ENCODE measurements around the gene MLF2. TPM values are rescaled to one million over a fixed set of nuclear protein-coding genes. Genes with fewer than 3 reads are reported as not detected.
A peak's percentile ranks its signal among the peaks of the same experiment; 100 is the strongest.

MLF2 gene
- 314 and 332 TPM in 2 replicates for total RNA-seq (2014; rRNA removed; shearing (Covaris generic))

GRCh38 chr12:6752921-6753771 lies at the start of gene MLF2:
Gene MLF2, minus strand, starts transcription at chr12:6753141. Its CDS starts 807 bp downstream, at chr12:6752334.
- peak; percentile 99 for DNase-seq (ENCODE audit: low spot score)

GRCh38 chr12:6799147-6799546 lies 46.2 kb upstream of the MLF2 start:
- DNase-seq (ENCODE audit: low spot score) = no peak

- DNase-seq (ENCODE audit: low spot score) = no peak
Observed at GRCh38 chr12:6796576-6796975, 43.6 kb upstream of the MLF2 start.

- DNase-seq (ENCODE audit: low spot score) = no peak
Observed at GRCh38 chr12:6795088-6795487, 42.1 kb upstream of the MLF2 start.

GRCh38 chr12:6792522-6793201 lies 39.7 kb upstream of the MLF2 start:
- no peak for DNase-seq (ENCODE audit: low spot score)

GRCh38 chr12:6791931-6792520 lies 39.1 kb upstream of the MLF2 start:
- no peak for DNase-seq (ENCODE audit: low spot score)

- DNase-seq (ENCODE audit: low spot score) = no peak
Observed at GRCh38 chr12:6790496-6791150, 37.7 kb upstream of the MLF2 start.

- no peak for DNase-seq (ENCODE audit: low spot score)
Observed at GRCh38 chr12:6788972-6789924, 36.3 kb upstream of the MLF2 start, which contains the start of gene CD4. Gene CD4, plus strand, starts transcription at chr12:6789528. Its CDS starts 10,611 bp downstream, at chr12:6800139.

GRCh38 chr12:6787309-6787708 lies 34.4 kb upstream of the MLF2 start:
- DNase-seq (ENCODE audit: low spot score) = no peak

GRCh38 chr12:6786416-6787094 lies 33.6 kb upstream of the MLF2 start:
- DNase-seq (ENCODE audit: low spot score) = no peak

GRCh38 chr12:6784761-6785160 lies 31.8 kb upstream of the MLF2 start:
- no peak for DNase-seq (ENCODE audit: low spot score)

GRCh38 chr12:6784296-6784695 lies 31.4 kb upstream of the MLF2 start:
- DNase-seq (ENCODE audit: low spot score) = no peak

- no peak for DNase-seq (ENCODE audit: low spot score)
Observed at GRCh38 chr12:6783828-6784227, 30.9 kb upstream of the MLF2 start.

GRCh38 chr12:6782850-6783566 lies 30.1 kb upstream of the MLF2 start:
- DNase-seq (ENCODE audit: low spot score) = no peak

GRCh38 chr12:6782119-6782518 lies 29.2 kb upstream of the MLF2 start:
- no peak for DNase-seq (ENCODE audit: low spot score)

- DNase-seq (ENCODE audit: low spot score) = no peak
Observed at GRCh38 chr12:6780573-6780972, 27.6 kb upstream of the MLF2 start.

- no peak for DNase-seq (ENCODE audit: low spot score)
Observed at GRCh38 chr12:6779708-6780432, 26.9 kb upstream of the MLF2 start.

- peak; percentile 93 for DNase-seq (ENCODE audit: low spot score)
Observed at GRCh38 chr12:6778574-6779550, 25.9 kb upstream of the MLF2 start.

Measured in H4 (cell line).